GM19025 (cell line): ENCODE data around the gene FHIT.

Source experiments
- ATAC-seq: cut with Tn5 transposase; IDR thresholded peaks from one replicate; pipeline ENCODE4 v1.9.1; 2021; ENCODE audit warnings: mild to moderate bottlenecking, low read depth, moderate library complexity; ENCODE audit not compliant: unreplicated experiment

The FHIT gene

DNA sequence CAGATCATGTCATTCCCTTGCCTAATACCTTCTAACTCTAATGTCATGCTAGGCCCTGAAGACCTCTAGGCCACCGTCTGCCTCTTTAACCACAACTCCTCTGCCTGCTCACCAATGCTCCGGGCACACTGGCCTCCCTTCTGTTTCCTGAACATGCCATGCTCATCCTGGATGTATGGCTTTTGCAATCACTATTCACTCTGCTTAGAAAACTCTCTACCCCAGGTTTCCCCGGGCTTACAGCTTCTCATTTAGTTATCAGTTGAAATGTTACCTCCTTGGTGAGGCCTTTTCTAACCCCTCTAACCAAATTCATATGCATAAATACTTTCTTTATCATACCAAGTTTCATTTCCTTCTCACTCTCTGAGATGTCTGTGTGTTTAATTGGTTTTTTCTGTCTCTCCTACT lies 1473.6 kb downstream of the FHIT start:
- ATAC-seq: no peak

DNA sequence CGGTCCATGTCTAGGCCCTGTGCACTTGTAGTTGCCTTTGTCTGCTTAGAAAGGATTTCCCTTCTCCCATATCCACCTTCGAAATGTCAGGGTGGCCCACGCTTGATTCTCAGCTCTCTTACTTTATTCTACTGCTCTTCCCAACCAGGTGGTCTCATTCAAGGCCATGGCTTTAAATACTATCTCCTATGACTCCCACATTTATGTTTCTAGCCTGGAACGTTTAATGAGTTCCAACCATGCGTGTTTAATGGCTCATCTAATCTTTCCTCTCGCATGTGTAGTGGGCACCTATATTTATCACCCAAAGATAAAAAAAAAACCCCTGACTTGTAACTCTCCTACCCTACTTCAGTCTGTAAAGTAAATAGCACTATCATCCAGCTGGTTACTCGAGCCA lies 1474.2 kb downstream of the FHIT start:
- no peak for ATAC-seq

DNA sequence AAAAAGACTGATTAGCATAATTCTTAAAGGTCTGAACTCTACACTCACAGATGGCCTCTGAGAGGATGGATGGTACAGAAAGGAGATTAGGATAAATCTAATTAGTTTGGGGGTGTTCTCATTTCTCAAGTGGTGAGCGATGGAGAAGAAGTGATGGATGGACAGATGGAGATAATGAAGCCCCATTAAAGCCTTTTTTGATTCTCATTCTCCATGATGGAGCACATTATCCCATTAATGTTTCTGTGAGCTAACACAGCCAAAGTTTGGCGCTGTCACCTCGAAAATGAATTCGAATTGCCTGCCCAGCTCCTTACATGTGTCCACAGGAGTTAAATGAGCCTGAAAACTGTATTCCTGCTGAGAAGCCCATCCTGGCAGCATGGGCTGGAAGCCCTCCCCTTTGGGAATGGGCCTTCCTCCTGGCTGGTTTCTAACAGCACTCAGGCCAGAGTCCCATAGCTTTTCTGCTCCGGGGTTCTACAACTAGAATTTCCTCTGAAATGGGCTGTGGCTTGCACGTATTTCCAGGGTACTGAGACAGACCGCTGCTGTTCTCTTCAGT lies 1475.4 kb downstream of the FHIT start:
- no peak for ATAC-seq

DNA sequence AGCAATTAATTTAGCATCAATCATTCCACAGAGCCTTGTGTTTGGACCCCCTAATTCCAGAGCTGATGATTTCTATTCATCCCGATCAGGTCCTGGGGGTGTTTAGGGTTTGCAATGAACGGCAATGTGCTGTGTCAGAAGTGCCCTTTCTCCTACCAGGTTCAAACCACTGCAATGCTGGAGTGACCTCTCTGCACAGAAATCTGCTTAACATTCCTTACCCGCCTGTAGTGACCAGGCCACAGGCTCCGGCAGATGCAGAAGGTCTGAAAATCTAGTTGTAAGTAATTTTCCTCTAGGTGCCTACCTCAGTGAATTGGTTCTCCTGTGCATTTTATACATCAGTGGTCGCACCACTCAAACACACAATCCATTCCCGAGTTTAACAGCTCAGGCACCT lies 1476.1 kb downstream of the FHIT start:
- no peak for ATAC-seq

DNA sequence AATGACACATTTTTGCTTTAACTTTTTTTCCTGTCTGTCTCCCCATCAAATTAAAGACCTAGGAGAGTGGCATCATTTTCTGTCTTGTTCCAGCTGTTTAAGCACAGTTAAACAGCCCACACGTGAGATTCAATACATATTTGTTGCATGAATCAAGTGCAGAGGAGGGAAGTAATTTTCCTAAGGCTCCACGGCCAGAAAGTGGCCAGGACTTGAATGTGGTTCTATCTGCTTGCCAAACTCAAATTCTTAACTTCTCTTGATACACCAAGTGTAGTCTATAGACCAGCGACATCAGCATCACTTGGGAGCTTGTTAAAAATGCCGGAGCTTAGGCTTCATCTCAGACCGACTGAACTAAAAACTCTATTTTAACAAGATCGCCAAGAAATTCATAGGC lies 1476.6 kb downstream of the FHIT start:
- ATAC-seq: no peak

DNA sequence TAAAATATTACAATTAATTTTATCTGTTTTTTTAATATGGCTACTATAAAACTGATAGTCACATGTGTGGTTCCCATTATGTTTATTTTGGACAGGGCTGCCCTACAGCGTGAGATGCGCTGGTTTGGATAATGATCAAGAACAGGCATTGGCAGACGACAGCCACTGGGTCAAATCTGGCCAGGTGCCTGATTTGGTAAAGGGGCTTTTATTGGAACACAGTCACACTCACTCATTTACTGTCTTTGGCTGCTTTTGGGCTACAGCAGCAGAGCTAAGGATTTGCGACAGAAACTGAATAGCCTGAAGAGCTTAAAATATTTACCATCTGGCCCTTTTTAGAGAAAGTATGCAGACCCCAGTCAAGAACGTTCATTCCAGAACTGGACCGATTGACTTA lies 1477.3 kb downstream of the FHIT start:
- ATAC-seq: no peak

DNA sequence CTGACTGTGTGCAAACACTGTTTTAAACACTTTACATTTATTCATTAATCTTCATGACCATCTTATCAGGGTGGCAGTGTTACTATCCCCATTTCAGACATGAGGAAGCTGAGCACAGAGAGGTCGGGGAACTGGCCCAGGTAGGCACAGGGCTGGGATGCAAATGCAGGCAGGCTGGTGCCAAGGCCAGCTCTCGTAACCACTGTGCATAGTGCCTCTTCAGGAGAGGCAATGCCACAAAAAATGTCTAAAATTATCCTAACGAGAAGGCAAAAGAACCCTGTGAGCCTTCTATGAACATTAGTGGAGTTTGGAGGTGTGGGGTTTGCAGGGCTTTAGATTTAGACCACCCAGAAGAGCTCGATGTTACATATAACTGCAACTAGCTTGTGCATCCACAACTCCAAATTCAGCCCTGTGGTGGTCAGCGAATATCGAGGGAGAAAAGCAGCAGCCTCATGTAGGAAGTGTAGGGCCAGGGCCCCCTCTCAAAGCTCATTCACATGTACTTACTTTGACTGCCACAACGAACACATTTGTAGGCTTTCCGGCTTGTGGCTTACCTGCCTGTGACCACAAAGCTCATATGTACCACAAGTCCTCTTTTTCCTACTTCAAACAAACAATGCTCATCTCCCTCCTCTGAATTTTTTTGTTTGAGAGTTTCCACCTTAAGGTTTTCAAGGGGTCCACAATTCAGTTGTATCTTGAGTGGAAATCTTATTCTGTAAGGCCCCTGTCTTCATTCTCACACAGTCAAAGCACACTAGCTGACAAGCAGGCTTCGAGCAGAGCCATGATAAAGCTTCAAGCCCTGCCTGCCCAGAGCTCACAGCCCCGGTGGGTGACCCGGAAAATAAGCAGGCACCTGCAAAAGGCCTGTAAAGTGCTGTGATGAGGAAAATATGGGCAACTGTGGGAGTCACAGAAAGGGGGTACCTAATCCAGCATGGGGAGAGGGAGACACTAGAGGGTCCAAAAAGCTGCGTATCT lies 1478.5 kb downstream of the FHIT start:
- ATAC-seq: no peak

DNA sequence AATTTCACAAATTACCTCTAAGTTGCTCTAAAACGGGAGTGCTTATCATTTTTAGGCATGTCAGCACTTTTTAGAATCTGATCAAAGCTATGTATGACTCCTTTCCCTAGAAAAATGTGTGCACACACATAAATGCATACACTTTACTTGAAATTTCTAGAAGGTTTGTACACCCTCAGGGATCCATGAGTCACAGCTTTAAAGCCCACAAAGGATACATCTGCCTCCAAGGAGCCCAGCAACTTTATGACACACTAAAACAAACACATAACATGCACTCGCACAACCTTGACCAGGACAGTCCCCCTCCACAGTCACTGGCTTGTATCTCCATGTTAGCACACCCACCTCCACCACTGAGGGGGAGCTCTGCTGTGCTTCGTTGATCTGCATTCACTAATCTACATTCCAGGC lies 1479.5 kb downstream of the FHIT start:
- no peak for ATAC-seq

DNA sequence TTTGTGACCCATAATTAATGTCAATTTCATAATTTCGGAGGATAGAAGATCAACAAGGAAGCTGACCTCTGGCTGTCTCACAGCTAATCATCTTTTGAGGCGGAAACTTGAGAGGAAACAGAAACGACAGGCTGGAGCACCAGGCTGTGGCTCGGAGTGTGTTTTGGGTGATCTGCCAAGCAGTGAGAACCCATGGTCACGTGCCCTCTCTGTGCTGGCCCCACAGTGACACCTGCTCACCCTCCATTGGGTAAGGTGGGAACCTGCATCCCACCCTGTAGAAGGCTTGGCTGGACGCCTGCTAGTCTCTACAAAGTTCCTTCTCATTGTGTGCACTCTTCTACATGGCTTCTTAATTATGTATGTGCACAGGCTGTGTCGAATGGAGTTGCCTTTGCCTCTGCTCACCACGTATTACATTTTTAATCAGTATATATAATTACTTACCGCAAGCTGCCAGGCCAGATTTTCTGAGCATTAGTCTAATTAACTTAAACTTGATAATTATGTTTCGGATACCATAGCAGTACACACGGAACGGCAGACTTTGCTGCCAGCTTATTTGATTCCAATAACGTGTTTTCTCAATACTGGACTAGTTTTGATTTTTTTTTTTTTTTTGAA lies 1482.0 kb downstream of the FHIT start:
- no peak for ATAC-seq

DNA sequence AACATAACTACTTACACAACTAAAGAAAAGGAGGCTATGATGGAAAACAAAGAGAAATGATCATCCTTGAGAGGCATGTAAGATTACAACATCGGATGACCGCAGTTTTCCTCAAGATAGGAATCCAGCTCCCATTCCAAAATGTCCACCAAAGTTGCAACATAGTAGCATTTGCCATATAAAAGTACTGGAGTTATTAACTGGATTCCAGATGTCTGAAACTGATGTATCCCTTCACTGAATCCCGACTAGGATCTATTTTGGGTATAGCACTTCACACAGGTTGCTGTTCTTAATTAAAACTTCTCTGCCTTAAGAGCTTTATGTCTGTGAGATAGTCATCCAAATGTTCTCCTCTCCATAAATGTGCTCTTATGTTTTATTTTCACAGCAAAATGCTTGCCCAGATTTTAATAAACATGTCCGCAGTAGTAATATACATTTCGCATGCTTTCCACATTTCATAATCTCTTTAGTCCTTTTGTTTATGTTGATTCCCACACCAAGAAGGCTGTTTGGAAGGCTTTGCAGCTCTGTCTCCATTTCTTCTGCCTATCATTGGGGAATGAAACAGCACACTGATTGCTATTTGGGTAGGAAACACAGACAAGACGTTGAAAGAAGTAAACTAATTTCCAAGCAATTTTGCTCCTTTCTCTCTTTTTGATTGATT lies 1484.9 kb downstream of the FHIT start:
- no peak for ATAC-seq

DNA sequence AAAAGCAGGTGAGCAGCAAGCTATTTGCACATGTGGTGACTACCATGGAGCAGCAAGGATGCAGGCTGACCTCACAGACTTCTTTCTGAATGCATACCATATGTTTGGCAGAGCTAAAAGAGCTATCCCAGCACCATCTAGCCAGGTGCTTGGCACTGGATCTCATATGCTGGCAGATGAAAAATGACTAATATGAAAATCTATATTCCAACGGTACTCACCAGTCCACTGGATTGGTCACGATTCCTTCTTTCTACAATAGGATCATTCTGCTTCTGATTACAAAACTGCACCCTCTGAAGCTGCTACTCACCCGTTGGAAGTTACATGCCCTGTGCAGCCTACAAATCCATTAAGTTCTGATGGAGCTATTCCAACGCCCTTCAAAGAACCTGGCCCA lies 1487.1 kb downstream of the FHIT start:
- no peak for ATAC-seq

DNA sequence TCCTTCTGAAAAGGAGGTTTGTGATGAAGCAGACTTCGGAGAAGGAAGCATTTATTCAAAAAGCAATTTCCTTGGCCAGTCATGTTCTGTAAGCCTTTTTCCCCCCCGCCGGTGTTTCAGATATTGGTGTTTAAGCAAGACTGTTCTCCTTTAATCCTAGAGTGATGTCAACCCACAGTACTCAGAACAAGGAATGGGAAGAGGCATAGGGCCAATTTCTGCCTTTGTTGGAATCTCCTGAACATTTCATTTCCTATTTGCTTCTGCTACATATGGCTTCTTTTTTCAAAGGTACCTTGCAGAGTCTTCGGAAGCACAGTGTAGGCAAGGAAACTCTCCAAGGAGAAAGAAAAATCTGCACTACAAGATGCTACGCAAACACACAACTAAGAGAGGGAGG lies 1488.3 kb downstream of the FHIT start:
- ATAC-seq: no peak

DNA sequence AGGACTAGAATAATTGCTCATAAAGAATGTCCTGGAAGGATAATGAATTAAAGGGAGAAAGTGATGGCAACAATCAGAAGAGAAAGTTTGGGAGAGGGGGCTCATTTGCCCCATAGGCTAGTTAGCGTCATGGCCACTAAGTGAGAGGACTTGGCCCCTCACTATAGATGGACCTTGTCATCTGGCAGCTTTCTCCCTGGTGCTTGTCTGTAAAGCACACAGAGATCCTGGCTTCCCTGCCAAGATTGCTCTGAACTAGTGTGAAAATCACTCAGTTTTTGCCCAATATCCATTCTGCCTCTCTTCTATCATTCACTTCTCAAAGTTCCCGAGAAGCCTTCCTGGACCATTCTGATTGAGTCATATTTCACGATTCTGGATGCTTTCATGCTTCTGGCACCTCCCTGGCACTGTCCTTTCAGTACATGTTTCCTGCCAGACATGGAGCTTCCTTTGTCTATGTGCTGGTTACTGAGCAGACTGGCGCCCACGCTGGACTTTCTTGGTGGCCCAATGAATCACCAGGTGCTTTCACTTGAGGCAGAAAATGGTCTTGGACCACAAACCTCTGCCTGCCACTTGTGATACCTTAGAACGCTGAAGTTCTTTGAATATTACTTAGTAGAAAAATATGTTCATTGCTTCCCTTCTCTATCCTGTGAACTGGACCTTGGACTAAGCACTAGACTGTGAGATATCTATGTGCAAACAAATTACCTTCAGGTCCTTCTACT lies 1491.8 kb downstream of the FHIT start:
- ATAC-seq: no peak

DNA sequence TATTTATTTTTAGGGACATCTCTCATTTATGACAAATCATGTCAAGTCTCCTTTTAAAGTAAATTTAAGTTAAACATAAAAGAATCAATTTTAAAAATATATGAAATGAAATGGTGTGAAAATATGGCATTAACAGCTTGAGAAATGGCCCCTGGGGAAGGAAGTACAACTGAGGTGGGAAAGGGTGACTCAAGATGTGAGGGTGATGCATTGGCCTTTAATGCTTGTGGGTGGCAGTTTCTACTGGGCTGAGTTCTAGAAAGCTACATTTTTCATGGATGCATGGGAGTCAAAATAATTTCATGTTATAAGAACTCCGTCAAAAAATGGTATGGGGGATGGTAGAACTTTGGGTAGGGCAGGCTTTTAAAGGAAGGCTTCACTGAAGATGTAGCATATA lies 1492.6 kb downstream of the FHIT start:
- ATAC-seq: no peak

DNA sequence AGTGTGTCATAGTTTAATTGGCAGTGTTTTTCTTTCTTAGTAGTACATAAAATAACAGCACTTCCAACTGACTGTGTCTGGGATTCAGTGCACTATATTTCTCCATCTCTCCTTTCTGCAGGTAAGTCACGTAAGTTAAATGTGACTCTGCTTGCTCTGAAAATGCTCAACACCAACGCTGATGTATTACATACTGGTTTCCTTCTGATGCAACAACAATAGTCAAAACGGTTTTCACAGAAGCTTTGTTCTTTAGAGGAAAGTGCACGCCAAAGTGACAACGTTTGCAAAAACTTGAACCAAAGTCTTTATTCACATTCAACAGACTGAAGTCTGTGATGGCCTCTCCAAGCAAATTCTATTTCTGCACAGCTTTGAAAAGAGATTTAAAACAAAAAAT lies 1494.3 kb downstream of the FHIT start:
- no peak for ATAC-seq

DNA sequence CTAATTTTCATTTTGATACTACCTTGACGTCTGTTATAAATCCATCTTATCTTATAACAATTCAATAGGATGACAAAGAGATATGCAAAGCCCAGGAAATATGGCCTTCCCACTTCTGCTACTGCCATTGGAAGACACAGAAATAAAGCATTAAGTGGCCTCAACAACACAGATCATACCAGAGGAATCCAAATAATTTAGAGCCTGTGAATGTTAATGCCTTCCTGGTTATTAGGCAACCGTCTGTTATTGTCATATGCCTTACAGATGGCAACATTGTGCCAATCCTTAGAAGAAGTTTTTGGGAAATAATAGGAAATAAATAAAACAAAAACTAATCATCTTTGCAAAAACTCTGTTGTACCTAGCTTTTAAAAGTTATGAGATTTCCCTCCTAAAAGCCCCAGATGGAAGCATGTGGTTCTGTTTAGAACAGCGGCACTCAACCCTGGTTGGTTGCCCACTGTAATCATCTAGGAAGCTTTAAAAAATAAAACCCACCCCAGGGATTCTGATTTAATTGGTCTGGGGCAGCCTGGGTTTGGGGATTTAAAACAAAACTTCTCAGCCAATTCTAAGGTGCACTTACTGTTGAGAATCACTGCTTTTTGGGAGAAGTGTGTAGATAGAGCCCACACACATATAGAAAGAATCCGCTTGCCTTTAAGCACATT lies 1496.7 kb downstream of the FHIT start:
- no peak for ATAC-seq

DNA sequence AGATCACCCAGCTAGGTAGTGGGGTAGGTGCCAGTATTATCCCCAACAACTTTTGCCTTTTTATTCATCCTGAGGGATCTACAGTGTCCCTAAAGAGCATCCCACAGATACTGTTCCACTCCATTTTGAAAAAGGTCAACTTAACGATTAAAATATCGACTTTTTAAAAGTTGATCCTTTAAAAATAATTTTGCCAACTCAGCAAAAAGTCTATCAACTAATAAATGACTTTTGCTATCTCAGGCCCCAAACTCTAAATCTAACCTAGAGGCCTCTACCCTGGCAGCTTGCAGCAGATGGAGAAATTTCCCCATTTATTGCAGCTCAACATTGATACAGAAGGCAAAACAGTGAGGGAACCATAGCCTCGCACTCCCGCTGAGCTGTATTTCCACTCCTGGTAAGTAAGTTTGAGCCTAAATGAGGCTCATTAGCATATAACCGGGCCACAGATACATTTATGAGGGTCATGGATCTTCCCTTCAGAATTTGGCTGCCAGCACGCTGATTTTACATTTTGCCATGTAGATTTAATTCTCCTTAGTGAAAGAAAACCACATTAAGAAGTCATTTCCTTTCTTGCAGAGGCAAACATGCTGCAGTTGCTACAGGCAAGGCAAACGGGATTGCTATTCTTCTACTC lies 1497.3 kb downstream of the FHIT start:
- ATAC-seq: no peak

DNA sequence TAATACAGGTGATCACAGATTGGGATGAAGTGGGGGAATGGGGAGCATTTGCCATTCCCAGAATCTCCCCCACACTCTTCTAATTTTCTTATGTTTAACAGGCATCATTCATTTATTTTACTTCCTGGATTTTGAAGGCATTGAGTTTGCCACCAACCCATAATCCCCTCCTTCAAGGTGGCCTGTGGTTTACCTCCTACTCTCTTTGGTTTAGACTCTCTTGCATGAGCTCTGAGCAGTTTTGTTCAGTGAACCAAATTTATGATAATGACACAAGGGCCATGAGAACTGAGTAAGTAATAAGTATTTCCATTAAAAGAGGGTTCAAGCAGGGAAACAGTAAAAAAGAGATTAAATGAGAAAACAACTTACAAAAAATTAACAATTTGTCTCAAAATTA lies 1498.3 kb downstream of the FHIT start:
- ATAC-seq: no peak

DNA sequence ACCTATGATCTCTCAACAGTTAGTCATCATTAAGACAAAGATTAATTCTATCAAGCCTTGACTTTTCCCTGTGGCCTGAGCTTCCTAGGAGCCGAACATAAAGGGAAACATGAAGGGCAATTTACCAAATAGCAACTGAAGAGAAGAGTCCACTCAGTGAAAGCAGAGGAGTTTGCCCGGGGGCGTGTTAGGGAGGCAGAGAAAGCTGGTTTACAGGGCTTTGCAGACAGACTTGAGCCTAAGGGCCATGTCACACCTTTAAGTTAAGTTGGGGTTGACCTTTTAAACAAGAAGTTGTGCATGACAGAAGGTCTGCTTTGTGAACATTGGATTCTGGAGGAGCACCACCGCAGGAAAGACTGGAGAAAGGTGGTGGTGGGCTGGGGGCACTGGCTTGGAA lies 1499.6 kb downstream of the FHIT start:
- no peak for ATAC-seq
